Neutrophil (primary cell): ENCODE measurements around the gene GH2.
"Not testable (repeated sequence)": the region's sequence is repeated elsewhere in the genome, so short reads cannot be mapped to it uniquely, and the experiment has no call there.

Experiments
- H3K27ac ChIP-seq: fragments of 200-600 bp; sonication (generic); 2 replicates; pipeline ENCODE4 v1.5.1; 2016; ENCODE audit warnings: mild to moderate bottlenecking, moderate library complexity
- H3K27me3 ChIP-seq: fragments of 200-600 bp; sonication (generic); 2 replicates; pipeline ENCODE4 v1.6.0; 2016; ENCODE audit warnings: mild to moderate bottlenecking
- H3K36me3 ChIP-seq: fragments of 200-600 bp; sonication (generic); 2 replicates; pipeline ENCODE4 v1.5.1; 2017
- H3K4me1 ChIP-seq, 2 experiments: fragments of 200-600 bp in 1 of 2; sonication (generic) in 1 of 2; 1 replicate in 1 of 2; 2 replicates in 1 of 2; pipeline versions ENCODE4 v1.5.1 to v1.6.1; 2013 to 2016; ENCODE audit warnings: low read depth in 1 of 2, low read length in 1 of 2, mild to moderate bottlenecking in 1 of 2, moderate library complexity in 1 of 2; ENCODE audit not compliant: control insufficient read depth in 1 of 2, insufficient read depth in 1 of 2
- H3K4me3 ChIP-seq, 2 experiments: fragments of 200-600 bp in 1 of 2; sonication (generic) in 1 of 2; 1 replicate in 1 of 2; 2 replicates in 1 of 2; pipeline ENCODE4 v1.5.1; 2013 to 2016; ENCODE audit warnings: low read depth in 1 of 2, low read length in 1 of 2, mild to moderate bottlenecking in 1 of 2, moderate library complexity in 1 of 2
- H3K9me3 ChIP-seq: fragments of 200-600 bp; sonication (generic); 2 replicates; pipeline ENCODE4 v1.5.1; 2016
- CTCF ChIP-seq: fragments of 200-600 bp; sonication (generic); IDR thresholded peaks from 2 replicates; pipeline ENCODE4 v1.5.1; 2016; ENCODE audit warnings: antibody characterized with exemption

The GH2 gene

GRCh38 chr17:63869491-63870291 is 12.1 kb downstream of the GH2 start:
- not testable (repeated sequence) for H3K9me3 ChIP-seq

GRCh38 chr17:63866625-63867024 is 15.1 kb downstream of the GH2 start:
- not testable (repeated sequence) for H3K27ac ChIP-seq

More at GRCh38 chr17:63869491-63870291, 12.1 kb downstream of the GH2 start:
- not testable (repeated sequence) for H3K27me3 ChIP-seq, H3K4me3 ChIP-seq, H3K4me1 ChIP-seq, H3K36me3 ChIP-seq, H3K27ac ChIP-seq

GRCh38 chr17:63859257-63859656 is 22.5 kb downstream of the GH2 start:
- H3K9me3 ChIP-seq, result no peaks in the 10 kb centered on the region
- H3K27me3 ChIP-seq, result no peaks in the 10 kb centered on the region
- TF ChIP-seq CTCF, result no peak
- H3K4me3 ChIP-seq, result no peak overlapping the region
- no peak overlapping the region for H3K27ac ChIP-seq
- H3K36me3 ChIP-seq, result no peaks in the 10 kb centered on the region
- no peaks in the 10 kb centered on the region for H3K4me1 ChIP-seq

More at GRCh38 chr17:63866625-63867024, 15.1 kb downstream of the GH2 start:
- H3K4me3 ChIP-seq, H3K36me3 ChIP-seq, H3K9me3 ChIP-seq, H3K4me1 ChIP-seq, H3K27me3 ChIP-seq: not testable (repeated sequence)

- not testable (repeated sequence) for H3K4me3 ChIP-seq, H3K36me3 ChIP-seq, H3K9me3 ChIP-seq, H3K27ac ChIP-seq, H3K4me1 ChIP-seq
- peaks cover 17% of the 10 kb centered on the region for H3K27me3 ChIP-seq
Measured at GRCh38 chr17:63856425-63856824, 25.3 kb downstream of the GH2 start.

GRCh38 chr17:63855185-63855584 is 26.6 kb downstream of the GH2 start:
- H3K36me3 ChIP-seq, result no peaks in the 10 kb centered on the region
- no peaks in the 10 kb centered on the region for H3K4me1 ChIP-seq
- H3K27me3 ChIP-seq, result peaks cover 17% of the 10 kb centered on the region
- no peaks in the 10 kb centered on the region for H3K9me3 ChIP-seq
- no peak overlapping the region for H3K27ac ChIP-seq
- no peak for TF ChIP-seq CTCF
- H3K4me3 ChIP-seq, result no peak overlapping the region

- H3K36me3 ChIP-seq, result no peaks in the 10 kb centered on the region
- H3K27me3 ChIP-seq, result peaks cover 17% of the 10 kb centered on the region
- no peak overlapping the region for H3K27ac ChIP-seq
- no peak for TF ChIP-seq CTCF
- no peaks in the 10 kb centered on the region for H3K9me3 ChIP-seq
- H3K4me1 ChIP-seq, result no peaks in the 10 kb centered on the region
- no peak overlapping the region for H3K4me3 ChIP-seq
Measured at GRCh38 chr17:63854709-63855108, 27.0 kb downstream of the GH2 start.

- H3K36me3 ChIP-seq, result no peaks in the 10 kb centered on the region
- H3K27me3 ChIP-seq, result peaks cover 17% of the 10 kb centered on the region
- no peak overlapping the region for H3K4me3 ChIP-seq
- H3K27ac ChIP-seq, result no peak overlapping the region
- H3K4me1 ChIP-seq, result peaks cover 6 to 8% of the 10 kb centered on the region in 2 experiments
- TF ChIP-seq CTCF, result no peak
- H3K9me3 ChIP-seq, result no peaks in the 10 kb centered on the region
Measured at GRCh38 chr17:63853260-63853659, 28.5 kb downstream of the GH2 start.
